ENCODE data around the gene WDR76.
"Not testable (repeated sequence)": the region's sequence is repeated elsewhere in the genome, so short reads cannot be mapped to it uniquely, and the experiment has no call there.

Gene WDR76

DNA sequence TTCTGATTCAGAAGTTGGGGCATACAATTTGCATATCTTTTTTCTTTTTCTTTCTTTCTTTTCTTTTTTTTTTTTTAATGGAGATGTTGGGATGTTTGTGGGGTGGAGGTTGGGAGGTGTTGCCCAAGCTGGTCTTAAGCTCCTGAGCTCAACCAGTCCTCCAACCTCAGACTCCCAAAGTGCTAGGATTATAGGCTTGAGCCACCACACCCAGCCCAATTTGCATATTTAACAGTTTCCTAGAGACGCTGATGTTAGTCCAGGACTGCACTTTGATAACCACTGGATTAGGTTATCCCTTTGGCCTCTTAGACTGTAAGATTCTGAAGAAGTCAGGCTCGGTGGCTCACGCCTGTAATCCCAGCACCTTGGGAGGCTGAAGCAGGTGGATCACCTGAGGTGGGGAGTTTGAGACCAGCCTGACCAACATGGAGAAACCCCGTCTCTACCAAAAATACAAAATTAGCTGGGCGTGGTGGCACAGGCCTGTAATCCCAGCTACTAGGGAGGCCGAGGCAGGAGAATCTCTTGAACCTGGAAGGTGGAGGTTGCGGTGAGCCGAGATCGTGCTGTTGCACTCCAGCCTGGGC, 3.2 kb downstream of the WDR76 start:
- H3K9me3 ChIP-seq (ENCODE audit: control extremely low read depth in 1 of 5, control insufficient read depth in 4 of 5, insufficient read depth in 2 of 5, low read depth in 1 of 5, low read length in 4 of 5); POLR2A ChIA-PET; H3K27ac ChIP-seq (ENCODE audit: insufficient read depth in 1 of 2, low read depth in 1 of 2, low read length in 2 of 2, poor library complexity in 1 of 2, severe bottlenecking in 2 of 2); DNase-seq; H3K27me3 ChIP-seq (replicated peaks in 2 of 5; ENCODE audit: control insufficient read depth in 4 of 5, insufficient read depth in 5 of 5, low read length in 4 of 5); H3K4me3 ChIP-seq (ENCODE audit: control insufficient read depth in 1 of 7, extremely low read depth in 1 of 7, insufficient read depth in 4 of 7, low read depth in 2 of 7, low read length in 6 of 7): not testable (repeated sequence)
- WGBS (ENCODE audit: insufficient coverage) = 97% methylated on average over 4 of the region's 9 CpGs
- peaks cover 6 to 23% (median 20%) of the 10 kb centered on the region in 4 experiments for H3K4me1 ChIP-seq (ENCODE audit: control extremely low read depth in 1 of 4, control insufficient read depth in 4 of 4, insufficient read depth in 4 of 4, low read length in 3 of 4)
- CTCF ChIA-PET = interaction anchor here (1.8 kb wide), 1 partner anchor 10 kb away, joined by 5 read pairs; no protein-coding TSS in a partner anchor
- H3K36me3 ChIP-seq (ENCODE audit: control insufficient read depth in 4 of 4, insufficient read depth in 4 of 4, low read length in 3 of 4) = peaks cover 0 to 18% (median 4%) of the 10 kb centered on the region in 4 experiments

GRCh38 chr15:43830691-43831275, 4.0 kb downstream of the WDR76 start:
- not testable (repeated sequence) for DNase-seq; H3K4me3 ChIP-seq (ENCODE audit: control insufficient read depth in 1 of 7, extremely low read depth in 1 of 7, insufficient read depth in 4 of 7, low read depth in 2 of 7, low read length in 6 of 7); H3K27ac ChIP-seq (ENCODE audit: insufficient read depth in 1 of 2, low read depth in 1 of 2, low read length in 2 of 2, poor library complexity in 1 of 2, severe bottlenecking in 2 of 2); H3K9me3 ChIP-seq (ENCODE audit: control extremely low read depth in 1 of 5, control insufficient read depth in 4 of 5, insufficient read depth in 2 of 5, low read depth in 1 of 5, low read length in 4 of 5); H3K27me3 ChIP-seq (replicated peaks in 2 of 5; ENCODE audit: control insufficient read depth in 4 of 5, insufficient read depth in 5 of 5, low read length in 4 of 5)
- Histone ChIP-seq H3K36me3 (ENCODE audit: control insufficient read depth in 4 of 4, insufficient read depth in 4 of 4, low read length in 3 of 4) (peaks cover 2 to 25% (median 6%) of the 10 kb centered on the region in 4 experiments), H3K4me1 (ENCODE audit: control extremely low read depth in 1 of 4, control insufficient read depth in 4 of 4, insufficient read depth in 4 of 4, low read length in 3 of 4) (peaks cover 6 to 23% (median 20%) of the 10 kb centered on the region in 4 experiments)
- CTCF ChIA-PET = interaction anchor here (1.8 kb wide), 1 partner anchor 10 kb away, joined by 5 read pairs; no protein-coding TSS in a partner anchor
- 96% methylated on average over 6 of the region's 9 CpGs for WGBS (ENCODE audit: insufficient coverage)
- POLR2A ChIA-PET = interaction anchor here (0.7 kb wide), 1 partner anchor 29 kb away, joined by 3 read pairs; no protein-coding TSS in a partner anchor

DNA sequence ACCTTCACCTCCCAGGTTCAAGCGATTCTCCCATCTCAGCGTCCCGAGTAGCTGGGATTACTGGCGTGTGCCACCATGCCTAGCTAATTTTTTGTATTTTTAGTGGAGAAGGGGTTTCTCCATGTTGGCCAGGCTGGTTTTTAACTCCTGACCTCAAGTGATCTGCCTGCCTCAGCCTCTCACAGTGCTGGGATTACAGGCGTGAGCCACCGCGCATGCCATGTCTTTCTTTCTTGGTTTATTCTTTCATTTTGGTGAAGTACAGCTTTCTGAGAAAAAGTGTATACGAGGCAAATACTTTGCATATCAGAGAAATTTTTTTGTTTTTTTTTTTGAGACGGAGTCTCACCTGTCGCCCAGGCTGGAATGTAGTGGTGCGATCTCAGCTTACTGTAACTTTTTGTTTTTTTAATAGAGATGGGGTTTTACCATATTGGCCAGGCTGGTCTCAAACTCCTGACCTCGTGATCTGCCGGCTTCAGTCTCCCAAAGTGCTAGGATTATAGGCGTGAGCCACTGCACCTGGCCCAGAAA, 4.8 kb downstream of the WDR76 start:
- not testable (repeated sequence) for H3K27me3 ChIP-seq (replicated peaks in 2 of 5; ENCODE audit: control insufficient read depth in 4 of 5, insufficient read depth in 5 of 5, low read length in 4 of 5); H3K9me3 ChIP-seq (ENCODE audit: control extremely low read depth in 1 of 5, control insufficient read depth in 4 of 5, insufficient read depth in 2 of 5, low read depth in 1 of 5, low read length in 4 of 5); H3K27ac ChIP-seq (ENCODE audit: insufficient read depth in 1 of 2, low read depth in 1 of 2, low read length in 2 of 2, poor library complexity in 1 of 2, severe bottlenecking in 2 of 2); DNase-seq; H3K4me3 ChIP-seq (ENCODE audit: control insufficient read depth in 1 of 7, extremely low read depth in 1 of 7, insufficient read depth in 4 of 7, low read depth in 2 of 7, low read length in 6 of 7)
- peaks cover 2 to 33% (median 9%) of the 10 kb centered on the region in 4 experiments for H3K36me3 ChIP-seq (ENCODE audit: control insufficient read depth in 4 of 4, insufficient read depth in 4 of 4, low read length in 3 of 4)
- POLR2A ChIA-PET = interaction anchor here (0.7 kb wide), 1 partner anchor 29 kb away, joined by 3 read pairs; no protein-coding TSS in a partner anchor
- 100% methylated on average over 10 of the region's 14 CpGs for WGBS (ENCODE audit: insufficient coverage)
- peaks cover 6 to 19% (median 14%) of the 10 kb centered on the region in 4 experiments for H3K4me1 ChIP-seq (ENCODE audit: control extremely low read depth in 1 of 4, control insufficient read depth in 4 of 4, insufficient read depth in 4 of 4, low read length in 3 of 4)
- CTCF ChIA-PET = interaction anchor here (1.8 kb wide), 1 partner anchor 9 kb away, joined by 5 read pairs; no protein-coding TSS in a partner anchor

DNA sequence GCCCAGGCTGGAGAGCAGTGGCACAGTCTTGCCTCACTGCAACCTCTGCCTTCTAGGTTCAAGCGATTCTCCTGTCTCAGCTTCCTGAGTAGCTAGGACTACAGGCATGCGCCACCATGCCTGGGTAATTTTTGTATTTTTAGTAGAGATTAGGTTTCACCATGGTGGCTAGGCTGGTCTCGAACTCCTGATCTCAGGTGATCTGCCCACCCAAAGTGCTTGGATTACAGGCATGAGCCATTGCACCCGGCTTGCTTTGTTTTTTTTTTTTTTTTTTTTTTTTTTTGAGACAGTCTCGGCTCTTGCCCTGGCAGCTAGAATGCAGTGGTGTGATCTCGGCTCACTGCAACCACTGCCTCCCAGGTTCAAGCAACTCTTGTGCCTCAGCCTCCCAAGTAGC, 5.7 kb downstream of the WDR76 start:
- Histone ChIP-seq H3K4me1 (ENCODE audit: control extremely low read depth in 1 of 4, control insufficient read depth in 4 of 4, insufficient read depth in 4 of 4, low read length in 3 of 4) (peaks cover 6 to 15% (median 7%) of the 10 kb centered on the region in 4 experiments), H3K36me3 (ENCODE audit: control insufficient read depth in 4 of 4, insufficient read depth in 4 of 4, low read length in 3 of 4) (peaks cover 4 to 40% (median 10%) of the 10 kb centered on the region in 4 experiments)
- 80% methylated on average over 1 of the region's 6 CpGs for WGBS (ENCODE audit: insufficient coverage)
- H3K9me3 ChIP-seq (ENCODE audit: control extremely low read depth in 1 of 5, control insufficient read depth in 4 of 5, insufficient read depth in 2 of 5, low read depth in 1 of 5, low read length in 4 of 5); H3K27ac ChIP-seq (ENCODE audit: insufficient read depth in 1 of 2, low read depth in 1 of 2, low read length in 2 of 2, poor library complexity in 1 of 2, severe bottlenecking in 2 of 2); CTCF ChIA-PET; H3K27me3 ChIP-seq (replicated peaks in 2 of 5; ENCODE audit: control insufficient read depth in 4 of 5, insufficient read depth in 5 of 5, low read length in 4 of 5); DNase-seq; H3K4me3 ChIP-seq (ENCODE audit: control insufficient read depth in 1 of 7, extremely low read depth in 1 of 7, insufficient read depth in 4 of 7, low read depth in 2 of 7, low read length in 6 of 7): not testable (repeated sequence)
- POLR2A ChIA-PET = interaction anchor here (0.6 kb wide), 1 partner anchor 1610 kb away, joined by 3 read pairs; no protein-coding TSS in a partner anchor

DNA sequence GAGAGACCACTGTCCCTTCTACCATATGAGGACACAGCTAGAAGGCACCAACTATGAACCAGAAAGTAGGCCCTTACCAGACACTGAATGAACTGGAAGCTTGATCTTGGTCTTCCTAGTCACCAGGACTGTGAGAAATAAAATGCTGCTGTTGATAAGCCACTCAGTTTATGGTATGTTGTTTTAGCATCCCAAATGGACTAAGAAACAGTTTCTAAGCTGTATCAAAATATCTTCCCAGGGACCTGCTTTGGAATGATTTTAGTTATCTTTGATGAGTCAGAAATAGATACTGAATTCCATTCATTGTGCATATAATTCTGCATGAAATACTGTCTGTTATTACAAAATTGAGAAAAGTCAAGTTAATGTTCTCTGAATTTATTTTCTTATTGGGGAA, 18.6 kb downstream of the WDR76 start:
- no peaks in the 10 kb centered on the region for H3K9me3 ChIP-seq (ENCODE audit: control extremely low read depth in 1 of 5, control insufficient read depth in 4 of 5, insufficient read depth in 2 of 5, low read depth in 1 of 5, low read length in 4 of 5)
- H3K27me3 ChIP-seq (replicated peaks in 2 of 5; ENCODE audit: control insufficient read depth in 4 of 5, insufficient read depth in 5 of 5, low read length in 4 of 5) = no peaks in the 10 kb centered on the region
- H3K27ac ChIP-seq (ENCODE audit: insufficient read depth in 1 of 2, low read depth in 1 of 2, low read length in 2 of 2, poor library complexity in 1 of 2, severe bottlenecking in 2 of 2) = no peak overlapping the region
- ChIA-PET CTCF (no interaction called here), POLR2A (no interaction called here)
- no peaks in the 10 kb centered on the region for H3K4me1 ChIP-seq (ENCODE audit: control extremely low read depth in 1 of 4, control insufficient read depth in 4 of 4, insufficient read depth in 4 of 4, low read length in 3 of 4)
- H3K4me3 ChIP-seq (ENCODE audit: control insufficient read depth in 1 of 7, extremely low read depth in 1 of 7, insufficient read depth in 4 of 7, low read depth in 2 of 7, low read length in 6 of 7) = no peak overlapping the region
- no peak for DNase-seq
- H3K36me3 ChIP-seq (ENCODE audit: control insufficient read depth in 4 of 4, insufficient read depth in 4 of 4, low read length in 3 of 4) = peaks cover 5 to 57% (median 14%) of the 10 kb centered on the region in 4 experiments

GRCh38 chr15:43851251-43851650, 24.4 kb downstream of the WDR76 start:
- Histone ChIP-seq H3K27me3 (replicated peaks in 2 of 5; ENCODE audit: control insufficient read depth in 4 of 5, insufficient read depth in 5 of 5, low read length in 4 of 5) (no peaks in the 10 kb centered on the region), H3K4me1 (ENCODE audit: control extremely low read depth in 1 of 4, control insufficient read depth in 4 of 4, insufficient read depth in 4 of 4, low read length in 3 of 4) (no peaks in the 10 kb centered on the region), H3K4me3 (ENCODE audit: control insufficient read depth in 1 of 7, extremely low read depth in 1 of 7, insufficient read depth in 4 of 7, low read depth in 2 of 7, low read length in 6 of 7) (no peak overlapping the region), H3K9me3 (ENCODE audit: control extremely low read depth in 1 of 5, control insufficient read depth in 4 of 5, insufficient read depth in 2 of 5, low read depth in 1 of 5, low read length in 4 of 5) (no peaks in the 10 kb centered on the region), H3K36me3 (ENCODE audit: control insufficient read depth in 4 of 4, insufficient read depth in 4 of 4, low read length in 3 of 4) (peaks cover 3 to 48% (median 29%) of the 10 kb centered on the region in 4 experiments), H3K27ac (ENCODE audit: insufficient read depth in 1 of 2, low read depth in 1 of 2, low read length in 2 of 2, poor library complexity in 1 of 2, severe bottlenecking in 2 of 2) (no peak overlapping the region)
- POLR2A ChIA-PET = interaction anchor here (0.6 kb wide), 1 partner anchor 167 kb away, joined by 3 read pairs; no protein-coding TSS in a partner anchor
- CTCF ChIA-PET = no interaction called here
- WGBS (ENCODE audit: insufficient coverage) = 80% methylated on average over 1 of the region's 3 CpGs
- DNase-seq = no peak

- no peak overlapping the region for H3K27ac ChIP-seq (ENCODE audit: insufficient read depth in 1 of 2, low read depth in 1 of 2, low read length in 2 of 2, poor library complexity in 1 of 2, severe bottlenecking in 2 of 2)
- H3K36me3 ChIP-seq (ENCODE audit: control insufficient read depth in 4 of 4, insufficient read depth in 4 of 4, low read length in 3 of 4) = peaks cover 5 to 55% (median 32%) of the 10 kb centered on the region in 4 experiments
- no CpG with 5 or more reads among the region's 4 CpGs for WGBS (ENCODE audit: insufficient coverage)
- ChIA-PET CTCF (no interaction called here), POLR2A (interaction anchor here (0.6 kb wide), 1 partner anchor 19 kb away, joined by 3 read pairs; no protein-coding TSS in a partner anchor)
- DNase-seq = no peak
- no peaks in the 10 kb centered on the region for H3K27me3 ChIP-seq (replicated peaks in 2 of 5; ENCODE audit: control insufficient read depth in 4 of 5, insufficient read depth in 5 of 5, low read length in 4 of 5)
- no peaks in the 10 kb centered on the region for H3K9me3 ChIP-seq (ENCODE audit: control extremely low read depth in 1 of 5, control insufficient read depth in 4 of 5, insufficient read depth in 2 of 5, low read depth in 1 of 5, low read length in 4 of 5)
- H3K4me3 ChIP-seq (ENCODE audit: control insufficient read depth in 1 of 7, extremely low read depth in 1 of 7, insufficient read depth in 4 of 7, low read depth in 2 of 7, low read length in 6 of 7) = no peak overlapping the region
- no peaks in the 10 kb centered on the region for H3K4me1 ChIP-seq (ENCODE audit: control extremely low read depth in 1 of 4, control insufficient read depth in 4 of 4, insufficient read depth in 4 of 4, low read length in 3 of 4)
Measured at GRCh38 chr15:43852607-43853006, 25.8 kb downstream of the WDR76 start.

Data from common myeloid progenitor, CD34-positive (primary cell).